Fibroblast of upper back skin (primary cell): ENCODE data around the gene RMRP.
"Not testable (repeated sequence)": the region's sequence is repeated elsewhere in the genome, so short reads cannot be mapped to it uniquely, and the experiment has no call there.

Source experiments
- DNase-seq: peaks from one replicate; pipeline ENCODE4 v3.0.0-alpha.2; 2013

RMRP gene

DNA sequence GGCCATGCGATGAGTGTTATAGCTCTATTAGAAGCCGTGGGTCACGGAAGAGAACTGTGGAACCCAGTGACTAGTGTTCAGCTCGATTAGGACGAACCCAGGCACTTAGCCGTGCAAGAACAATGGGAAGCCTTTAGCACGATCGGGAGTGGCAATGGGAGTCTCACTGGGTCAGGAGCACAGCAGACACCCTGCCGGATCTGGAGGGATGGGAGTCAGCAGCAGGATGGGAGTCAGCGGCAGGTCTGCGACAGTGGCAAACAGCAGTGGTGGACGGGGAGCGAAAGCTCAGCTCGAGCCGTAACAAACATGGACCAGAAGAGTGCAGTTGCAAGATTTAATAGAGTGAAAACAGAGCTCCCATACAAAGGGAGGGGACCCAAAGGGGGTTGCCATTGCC lies 17.4 kb downstream of the RMRP start:
- DNase-seq: not testable (repeated sequence)

DNA sequence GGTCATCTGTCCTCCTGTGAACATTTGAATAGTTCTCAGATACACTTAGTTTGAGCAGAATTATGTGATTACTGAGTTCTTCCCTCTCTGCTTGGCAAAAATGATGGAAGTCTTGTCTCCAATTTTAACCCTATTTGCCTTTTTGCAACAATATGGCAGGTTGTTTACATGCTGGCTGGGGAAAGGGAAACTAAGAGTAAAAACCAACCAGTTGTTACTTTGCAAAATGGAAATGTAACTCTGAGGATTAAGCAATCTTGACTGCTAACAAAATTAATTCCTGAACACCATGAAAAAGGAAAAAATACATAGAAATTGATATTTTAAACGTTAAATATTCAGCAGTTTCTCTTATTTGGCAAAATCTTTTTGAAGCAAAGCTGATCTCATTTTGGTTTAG lies 18.2 kb downstream of the RMRP start:
- no peak for DNase-seq

DNA sequence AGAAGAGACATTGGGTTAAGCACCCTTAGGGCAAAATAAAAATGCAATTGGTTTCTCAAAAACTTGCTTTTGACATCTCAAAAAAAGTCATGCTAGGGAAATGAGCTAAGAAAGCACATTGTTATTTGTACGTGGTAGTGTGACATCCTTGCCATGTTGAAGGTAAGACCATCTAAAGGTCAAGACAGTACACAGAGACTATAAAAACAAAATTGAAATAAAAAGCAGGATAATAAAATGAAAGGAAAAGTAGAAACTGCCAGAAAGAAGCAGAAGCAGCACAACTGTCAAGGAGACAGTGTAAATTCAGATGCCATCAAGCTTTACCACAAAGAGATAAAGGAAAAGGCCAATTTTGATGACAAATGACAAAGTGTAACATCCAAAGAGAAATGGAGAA lies 18.6 kb downstream of the RMRP start:
- not testable (repeated sequence) for DNase-seq

DNA sequence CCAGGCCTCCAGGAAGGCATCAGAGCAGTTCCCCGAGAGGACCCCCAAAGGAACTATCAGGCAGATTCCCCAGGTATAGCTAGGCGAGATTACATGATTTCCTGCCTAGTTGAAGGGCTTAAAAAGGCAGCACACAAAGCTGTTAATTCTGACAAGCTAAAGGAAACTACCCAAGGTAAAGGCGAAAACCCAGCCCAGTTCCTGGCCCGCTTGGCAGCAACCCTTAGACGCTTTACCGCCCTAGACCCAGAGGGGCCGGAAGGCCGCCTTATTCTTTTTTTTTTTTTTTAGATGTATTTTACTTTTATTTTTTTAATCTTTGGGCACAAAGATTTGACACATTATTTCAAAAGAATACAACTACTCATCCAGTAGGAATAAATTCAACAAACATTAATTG lies 19.1 kb downstream of the RMRP start:
- DNase-seq: not testable (repeated sequence)

DNA sequence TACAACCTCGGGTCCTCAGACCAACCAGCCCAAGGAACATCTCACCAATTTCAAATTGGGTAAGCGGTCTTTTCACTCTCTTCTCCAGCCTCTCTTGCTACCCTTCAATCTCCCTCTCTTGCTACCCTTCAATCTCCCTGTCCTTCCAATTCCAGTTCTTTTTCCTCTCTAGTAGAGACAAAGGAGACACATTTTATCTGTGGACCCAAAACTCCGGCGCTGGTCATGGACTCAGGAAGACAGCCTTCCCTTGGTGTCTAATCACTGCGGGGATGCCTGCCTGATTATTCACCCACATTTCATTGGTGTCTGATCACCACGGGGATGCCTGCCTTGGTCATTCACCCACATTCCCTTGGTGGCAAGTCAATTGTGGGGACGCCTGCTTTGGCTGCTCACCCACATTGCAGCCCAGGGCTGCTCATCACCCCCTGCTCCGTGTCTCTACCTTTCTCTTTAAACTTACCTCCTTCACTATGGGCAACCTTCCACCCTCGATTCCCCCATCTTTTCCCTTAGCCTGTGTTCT lies 20.3 kb downstream of the RMRP start:
- not testable (repeated sequence) for DNase-seq

DNA sequence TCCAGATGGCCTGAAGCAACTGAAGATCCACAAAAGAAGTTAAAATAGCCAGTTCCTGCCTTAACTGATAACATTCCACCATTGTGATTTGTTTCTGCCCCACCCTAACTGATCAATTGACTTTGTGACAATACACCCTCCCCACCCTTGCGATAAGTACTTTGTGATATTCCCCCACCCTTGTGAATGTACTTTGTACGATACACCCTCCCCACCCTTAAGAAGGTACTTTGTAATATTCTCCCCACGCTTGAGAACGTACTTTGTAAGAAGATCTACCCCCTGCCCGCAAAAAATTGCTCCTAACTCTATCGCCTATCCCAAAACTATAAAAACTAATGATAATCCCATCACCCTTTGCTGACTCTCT lies 21.0 kb downstream of the RMRP start:
- DNase-seq: not testable (repeated sequence)

DNA sequence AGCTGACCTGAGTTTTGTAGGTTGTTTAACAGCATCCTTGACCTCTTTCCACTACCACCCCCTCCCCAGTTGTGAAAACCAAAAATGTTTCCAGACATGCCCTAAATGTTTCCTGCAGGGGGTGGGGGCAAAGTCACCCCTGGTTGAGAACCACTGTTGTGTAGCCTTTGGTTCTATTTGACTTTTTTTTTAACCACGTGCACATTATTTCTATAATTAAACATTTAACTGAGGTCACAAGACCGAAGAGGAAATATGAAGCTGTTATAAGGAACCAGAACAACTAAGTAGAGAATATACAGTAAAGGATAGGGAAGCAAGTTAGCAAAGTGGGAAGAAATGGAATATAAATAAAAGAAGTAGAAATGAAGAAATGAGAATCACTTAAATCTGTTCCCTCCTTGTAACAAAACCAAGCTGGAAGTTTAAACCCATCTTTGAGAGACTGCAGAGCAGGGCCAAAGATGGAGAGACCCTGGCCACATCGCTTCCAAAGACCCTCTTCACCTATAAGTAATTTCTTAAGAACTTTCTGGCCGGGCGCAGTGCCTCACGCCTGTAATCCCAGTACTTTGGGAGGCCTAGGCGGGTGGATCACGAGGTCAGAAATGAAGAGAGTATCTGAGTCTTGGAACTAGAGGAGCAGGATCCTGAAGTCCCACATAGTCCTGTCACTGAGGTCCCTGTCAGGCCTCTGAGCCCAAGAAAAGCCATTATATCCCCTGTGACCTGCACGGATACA lies 21.5 kb downstream of the RMRP start:
- no peak for DNase-seq

DNA sequence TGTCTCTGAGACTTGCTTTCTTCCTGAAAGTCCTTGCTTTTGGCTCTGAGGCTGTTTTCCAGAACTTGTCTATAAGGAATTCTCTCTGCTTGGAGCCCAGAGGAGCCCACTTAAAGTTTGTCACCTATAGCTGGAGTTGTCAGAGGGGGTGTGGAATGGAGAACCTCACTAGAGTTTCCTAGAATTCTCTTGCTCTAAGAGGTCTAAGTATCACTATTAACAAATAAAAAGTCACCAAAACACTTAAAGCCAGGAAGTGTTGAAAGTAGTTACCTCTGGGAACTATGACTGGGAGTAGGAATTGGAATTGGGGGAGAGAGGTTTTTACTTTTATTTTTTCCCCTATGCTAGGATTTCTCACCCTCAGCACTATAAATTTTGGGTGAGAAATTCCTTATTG lies 22.1 kb downstream of the RMRP start:
- DNase-seq: no peak

DNA sequence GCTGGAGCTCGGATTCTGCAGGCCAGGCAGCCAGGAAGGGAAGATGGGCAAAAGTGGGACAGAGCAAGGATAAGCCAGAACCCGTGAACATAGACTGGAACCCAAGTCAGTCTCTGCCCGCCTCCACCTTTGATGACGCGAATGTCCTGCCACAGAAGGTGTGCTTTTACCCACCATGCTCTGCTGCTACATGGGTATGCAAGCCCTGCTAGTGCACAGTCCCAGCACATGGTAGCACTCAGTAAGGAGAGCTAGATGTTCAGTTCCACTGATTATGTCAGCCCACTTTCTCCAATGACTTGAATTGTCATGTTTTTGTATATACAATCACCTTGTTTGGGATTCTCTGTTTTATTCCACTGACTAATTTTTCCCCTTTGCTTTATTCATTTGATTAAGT lies 28.2 kb downstream of the RMRP start:
- DNase-seq: no peak

DNA sequence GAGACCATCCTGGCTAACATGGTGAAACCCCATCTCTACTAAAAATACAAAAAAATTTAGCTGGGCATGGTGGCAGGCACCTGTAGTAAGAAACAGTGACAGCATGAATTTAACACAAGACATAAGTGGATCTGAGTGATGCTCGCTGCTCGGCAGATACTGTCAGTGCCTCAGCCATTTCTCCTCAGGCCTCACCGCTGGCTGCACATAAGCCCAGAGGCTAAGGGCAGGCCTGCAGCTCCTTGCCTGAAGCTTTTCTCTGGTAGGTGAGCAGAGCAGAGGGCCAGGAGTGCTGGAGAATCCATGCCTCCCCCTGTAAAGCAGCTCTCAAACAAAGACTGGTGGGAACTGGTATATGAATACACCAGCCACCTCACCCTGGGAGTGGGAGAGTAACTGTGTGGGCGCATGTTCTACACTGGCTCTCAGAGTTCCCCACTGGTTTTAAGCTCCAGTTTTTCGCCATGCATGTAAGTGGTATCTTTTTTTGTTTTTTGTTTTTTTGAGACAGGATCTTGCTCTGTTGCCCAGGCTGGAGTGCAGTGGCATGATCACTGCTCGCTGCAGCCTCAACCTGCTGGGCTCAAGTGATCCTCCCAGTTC lies 29.3 kb downstream of the RMRP start:
- no peak for DNase-seq

DNA sequence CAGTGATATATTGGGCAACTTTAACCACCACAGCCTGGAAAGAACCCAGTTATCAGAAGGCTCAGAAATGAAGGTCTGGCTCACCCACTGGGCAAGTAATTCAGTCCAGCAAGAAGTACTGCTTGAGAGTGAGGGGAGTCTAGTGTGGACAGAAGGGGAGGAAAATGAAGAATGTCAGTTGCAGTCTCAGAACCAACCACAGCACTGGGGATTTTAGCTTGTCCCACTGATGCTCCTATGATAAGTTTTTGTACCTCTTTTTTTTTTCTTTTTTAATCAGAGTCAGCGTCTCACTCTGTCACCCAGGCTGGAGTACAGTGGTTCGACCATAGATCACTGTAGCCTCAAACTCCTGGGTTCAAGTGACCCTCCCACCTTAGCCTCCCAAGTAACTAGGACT lies 30.2 kb downstream of the RMRP start:
- no peak for DNase-seq

DNA sequence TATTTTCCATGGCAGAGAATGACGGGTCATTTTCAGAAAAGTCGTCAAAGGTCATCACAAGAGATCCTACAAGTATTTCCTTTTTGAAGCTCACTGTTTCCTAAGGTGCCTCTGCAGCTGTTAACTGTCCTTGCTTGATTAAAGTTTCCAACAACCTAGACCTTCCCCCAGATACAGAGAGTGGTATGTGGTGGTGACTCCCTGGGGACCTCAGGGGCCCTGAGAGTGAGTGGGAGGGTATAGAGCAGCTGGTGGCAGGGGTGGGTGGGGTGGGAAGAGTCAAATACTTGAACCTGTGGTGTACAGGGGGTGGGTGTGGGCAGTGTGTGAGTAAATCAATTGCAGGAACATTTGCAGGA lies 38.0 kb downstream of the RMRP start:
- DNase-seq: no peak

DNA sequence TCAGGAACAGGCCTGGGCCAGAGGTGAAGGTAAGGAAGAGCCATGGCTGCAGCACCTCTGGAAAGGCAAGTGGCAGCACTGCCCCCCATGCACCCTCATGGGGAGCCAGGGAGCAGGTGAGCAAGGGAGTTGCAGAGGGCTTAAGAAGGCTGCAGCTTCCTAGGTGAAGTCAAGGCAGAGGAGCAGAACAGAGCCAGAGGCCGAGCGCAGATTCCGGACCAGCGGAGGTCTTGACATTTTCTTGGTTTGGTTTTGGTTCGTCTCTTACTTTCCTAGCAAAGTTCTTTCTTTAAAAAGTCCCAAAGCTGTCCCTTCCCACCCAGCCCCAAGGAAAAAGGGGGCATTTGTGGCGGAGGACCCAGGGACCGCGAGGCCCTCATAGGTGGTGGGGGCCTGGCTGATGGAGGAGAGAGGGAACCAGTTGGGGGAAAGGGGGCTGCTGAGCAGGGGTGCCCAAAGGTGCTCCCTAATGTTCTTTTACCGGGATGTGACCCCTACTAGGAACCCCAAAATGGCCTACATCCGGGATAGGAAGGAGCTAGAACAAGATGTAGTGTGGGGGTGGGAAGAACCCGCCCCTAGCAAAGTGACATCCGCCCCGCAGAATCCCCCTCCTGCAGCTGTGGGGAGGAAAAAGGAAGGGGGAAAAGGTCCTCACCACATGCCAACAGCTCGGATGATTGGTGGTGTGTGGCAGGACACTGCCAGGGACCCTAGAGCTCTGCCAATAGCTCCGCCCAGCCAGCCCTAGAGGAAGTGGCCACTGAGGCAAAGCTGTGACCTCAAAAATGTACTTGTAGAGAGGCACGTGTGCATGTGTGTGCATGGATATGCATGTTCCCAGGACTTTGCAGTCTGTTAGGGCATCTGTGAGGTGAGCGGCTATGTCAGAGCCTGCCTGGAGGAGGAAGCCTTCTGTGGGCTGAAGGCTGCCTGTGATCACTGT lies 38.7 kb downstream of the RMRP start:
- no peak for DNase-seq

DNA sequence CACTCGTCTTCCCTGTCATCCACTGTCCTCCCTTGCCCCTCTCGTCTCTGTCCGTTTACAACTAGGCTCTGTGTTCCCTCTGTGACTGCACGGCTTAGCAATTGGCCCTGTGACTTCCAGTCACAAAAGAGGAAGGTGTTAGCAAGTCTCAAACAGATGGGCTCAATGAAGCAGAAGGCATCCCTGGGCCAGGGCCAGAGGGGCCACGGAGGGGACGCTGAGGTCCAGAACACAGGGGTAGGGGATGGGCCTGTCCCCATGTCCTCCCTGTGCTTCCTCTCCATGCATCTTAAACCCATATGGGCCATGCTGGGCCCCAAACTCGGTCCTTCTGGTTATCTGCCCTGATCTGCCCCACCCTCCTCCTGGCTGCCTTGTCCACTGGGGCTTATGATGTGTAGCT lies 39.5 kb downstream of the RMRP start, which contains the start of gene CD72:
CD72 (minus strand) TSS at position 89 of the 403 bp plus-strand sequence. CDS start 110 bp downstream, outside the sequence.
- no peak for DNase-seq

DNA sequence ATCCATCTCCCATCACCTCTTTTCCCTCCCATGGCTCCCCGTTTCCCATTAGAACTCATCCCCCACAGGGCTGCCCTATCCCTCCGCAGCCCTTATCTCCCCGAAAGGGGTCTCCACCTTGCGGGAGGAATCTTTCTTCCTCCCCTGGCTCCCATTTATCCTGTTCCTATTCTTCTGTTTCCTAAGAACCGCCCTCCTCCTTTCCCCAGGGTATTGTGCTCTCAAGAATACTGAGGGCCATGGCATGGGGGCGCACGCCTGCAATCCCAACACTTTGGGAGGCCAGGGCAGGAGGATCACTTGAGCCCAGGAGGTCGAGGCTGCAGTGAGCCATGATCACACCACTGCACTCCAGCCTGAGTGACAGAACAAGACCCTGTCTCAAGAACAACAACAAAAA lies 40.3 kb downstream of the RMRP start:
- DNase-seq: no peak

DNA sequence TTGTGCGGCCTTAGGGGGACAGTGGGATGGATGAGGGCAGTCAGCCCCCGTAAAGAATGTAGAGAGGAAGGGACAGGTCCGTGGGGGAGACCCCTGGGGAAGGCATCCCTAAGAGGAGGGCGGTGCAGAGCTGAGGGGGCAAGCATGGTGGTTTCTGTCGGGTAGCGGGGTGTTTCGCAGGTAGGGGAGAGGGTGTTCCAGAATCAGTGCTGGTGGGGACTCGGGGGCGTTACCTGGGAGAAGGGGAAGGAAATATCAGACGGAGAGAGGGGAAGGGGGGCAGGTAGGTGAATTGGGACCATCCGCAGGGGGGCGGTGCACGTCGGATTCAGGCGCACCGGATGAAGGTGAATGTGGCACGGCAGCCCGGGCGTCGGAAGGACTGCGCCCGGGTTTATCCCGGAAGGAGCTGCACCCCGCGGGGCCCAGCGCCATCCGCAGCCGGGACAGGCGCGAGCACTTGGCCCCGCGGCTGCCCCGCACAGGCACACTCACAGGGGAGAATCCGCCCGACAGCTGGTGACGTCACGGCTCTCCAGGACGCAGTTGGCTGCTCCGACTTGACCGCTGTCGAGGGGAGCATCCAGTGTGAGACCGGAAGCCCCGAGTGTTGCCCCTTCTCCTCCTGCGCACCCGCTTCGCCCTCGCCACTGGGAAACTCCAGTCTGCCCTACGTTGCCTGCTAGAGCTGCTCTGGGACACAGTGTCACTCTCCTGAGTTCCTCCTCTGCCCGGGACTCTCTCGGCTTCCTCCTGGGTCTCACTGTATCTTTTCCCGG lies 40.9 kb downstream of the RMRP start:
- DNase-seq: peak; percentile 54

DNA sequence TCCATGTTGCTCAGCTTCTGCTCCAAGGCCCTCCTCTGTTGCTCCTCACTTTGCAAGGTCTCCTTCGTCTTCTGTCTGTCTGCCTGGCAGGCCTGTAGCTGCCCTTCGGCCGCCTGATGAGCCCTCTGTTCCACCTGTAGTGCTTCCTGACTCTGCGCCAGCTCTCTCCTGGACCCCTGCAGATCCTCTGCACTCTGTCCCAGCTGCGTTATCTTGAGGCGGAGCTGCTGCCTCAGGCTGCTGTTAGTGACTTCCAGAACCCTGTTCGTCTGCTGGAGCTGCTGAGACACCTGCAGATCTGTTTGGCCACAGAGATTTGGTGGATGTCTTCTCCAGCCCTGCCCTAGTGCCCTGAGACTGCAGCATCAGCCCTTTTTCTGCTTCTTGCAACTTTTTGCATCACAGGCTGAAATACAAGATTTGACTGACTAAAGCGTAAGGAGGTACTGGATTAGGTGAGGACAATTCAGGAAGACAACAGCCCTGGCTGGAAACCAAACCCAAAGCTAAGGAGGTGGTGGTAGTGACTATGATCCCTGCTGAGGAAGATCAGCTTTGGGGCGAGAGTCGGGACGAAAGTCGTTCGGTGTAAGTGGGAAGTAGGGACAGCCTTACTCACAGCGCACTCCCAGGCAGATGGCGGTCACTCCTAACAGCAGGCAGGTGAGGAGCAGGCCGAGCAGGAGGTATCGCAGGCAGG lies 41.7 kb downstream of the RMRP start:
- DNase-seq: no peak

DNA sequence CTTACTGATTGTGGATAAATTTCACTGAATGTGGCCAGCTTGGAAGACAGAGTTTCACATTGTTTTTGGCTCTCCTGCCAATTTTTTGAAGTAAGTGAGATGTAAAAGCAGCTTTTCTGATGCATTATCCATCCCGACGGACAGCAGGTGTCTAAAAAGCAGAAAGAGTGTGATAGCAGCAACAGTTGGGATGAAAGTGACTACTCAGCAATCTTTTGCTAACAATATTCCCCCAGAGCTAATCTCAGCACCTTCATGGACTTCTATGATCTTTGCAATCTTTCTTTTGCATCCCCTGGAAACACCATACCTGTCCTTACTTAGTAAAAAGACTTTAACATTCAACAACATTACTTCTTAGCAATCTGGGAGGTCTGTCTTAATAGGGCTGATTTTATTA lies 45.0 kb downstream of the RMRP start:
- DNase-seq: no peak

DNA sequence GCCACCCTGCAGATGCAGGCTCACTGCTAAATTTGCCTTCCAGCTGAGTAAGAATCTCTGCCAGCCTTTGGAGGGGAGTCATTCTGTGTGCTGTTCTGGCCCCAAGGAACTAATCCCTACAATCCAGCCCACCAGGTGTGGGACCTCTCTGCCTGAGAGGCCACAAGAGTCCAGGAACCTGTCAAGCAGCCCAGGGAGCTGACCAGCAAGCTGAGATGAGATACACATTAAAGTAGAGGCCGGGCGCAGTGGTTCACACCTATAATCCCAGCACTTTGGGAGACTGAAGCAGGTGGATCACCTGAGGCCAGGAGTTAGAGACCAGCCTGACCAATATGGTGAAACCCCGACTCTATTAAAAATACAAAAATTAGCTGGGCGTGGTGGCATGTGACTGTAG lies 45.8 kb downstream of the RMRP start:
- not testable (repeated sequence) for DNase-seq

DNA sequence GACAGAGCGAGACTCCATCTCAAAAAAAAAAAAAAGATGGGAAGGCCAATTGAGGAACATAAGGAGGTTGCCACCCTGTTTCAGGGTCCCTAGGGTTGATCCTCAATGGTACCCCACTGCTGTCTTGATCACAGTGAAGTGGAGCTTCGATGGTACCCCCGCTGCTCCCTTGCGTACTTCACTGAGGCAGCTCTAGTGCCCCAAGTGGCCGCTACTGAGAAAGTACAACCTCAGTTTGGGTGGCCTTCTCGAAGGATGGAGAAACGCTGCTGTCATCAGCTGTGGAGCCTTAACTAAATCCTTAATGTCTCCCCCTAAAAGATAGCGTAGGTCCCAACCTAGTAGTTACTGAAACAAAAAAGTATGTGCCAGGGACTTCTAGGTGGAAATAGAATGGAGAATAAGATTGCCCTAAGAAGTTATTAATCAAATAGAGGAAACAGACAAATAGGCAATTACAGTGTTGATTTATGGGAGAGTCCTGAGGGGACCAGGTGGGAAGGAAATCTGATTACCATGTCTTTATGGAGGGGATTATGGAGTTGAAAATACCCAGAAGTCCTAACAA lies 46.5 kb downstream of the RMRP start:
- DNase-seq: peak; percentile 38

DNA sequence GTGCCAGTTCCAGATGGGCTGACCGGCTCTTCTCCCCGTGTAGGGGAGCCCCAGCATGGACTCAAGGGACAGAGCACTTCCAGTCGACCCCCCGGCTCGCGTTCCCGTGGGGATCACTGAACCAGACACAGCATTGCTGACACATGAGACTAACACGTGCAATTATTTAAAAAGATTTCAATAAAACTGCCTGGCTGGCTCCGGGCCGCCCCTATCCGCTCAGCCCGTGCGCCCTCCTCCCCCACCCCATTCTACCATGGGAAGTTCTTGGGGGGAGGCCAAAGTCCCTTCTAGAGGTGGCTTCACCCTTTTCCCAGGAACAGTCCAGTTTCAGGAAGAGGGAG lies 48.0 kb downstream of the RMRP start:
- no peak for DNase-seq
